Psoas muscle (tissue), 8 donors: ENCODE measurements around the gene CPSF6. TPM values are rescaled to one million over a fixed set of nuclear protein-coding genes. Genes with fewer than 3 reads are reported as not detected.

Experiments
- ATAC-seq, 4 donors: fragments of 200-7000 bp; cut with Tn5 transposase; one replicate each; pipeline ENCODE4 v1.9.1; 2020; ENCODE audit warnings: moderate library complexity in 3 of 4, mild to moderate bottlenecking in 2 of 4
- DNase-seq, 2 donors: peaks; one replicate each; pipeline ENCODE4 v3.0.0-alpha.2; 2020
- H3K27ac ChIP-seq: fragments of 200-600 bp; one replicate; pipeline ENCODE4 v1.8.0; 2022
- H3K27me3 ChIP-seq, 3 donors: fragments of 200-600 bp in 1 of 3; one replicate each; pipeline versions ENCODE4 v1.6.1 to v1.8.0; 2013 to 2022; ENCODE audit warnings: low read length in 2 of 3, mild to moderate bottlenecking in 2 of 3, moderate library complexity in 1 of 3; ENCODE audit not compliant: insufficient read depth in 3 of 3
- H3K36me3 ChIP-seq, 2 donors: fragments of 200-600 bp in 1 of 2; one replicate each; pipeline versions ENCODE4 v1.6.1 to v1.8.0; 2013 to 2022; ENCODE audit warnings: low read depth in 1 of 2, mild to moderate bottlenecking in 1 of 2, moderate library complexity in 1 of 2; ENCODE audit not compliant: insufficient read depth in 1 of 2
- H3K4me1 ChIP-seq: fragments of 200-600 bp; one replicate; pipeline ENCODE4 v1.8.0; 2022
- H3K4me3 ChIP-seq: fragments of 200-600 bp; one replicate; pipeline ENCODE4 v1.8.0; 2022; ENCODE audit warnings: mild to moderate bottlenecking
- H3K9me3 ChIP-seq: fragments of 200-600 bp; one replicate; pipeline ENCODE4 v1.8.0; 2022
- WGBS, 3 donors: extraction: QIAGEN DNeasy Blood & Tissue Kit; methylation state at CpG; one replicate each; pipeline versions ENCODE4 v1.1.6 to v1.1.7; 2013; 5-methylcytosine and 5-hydroxymethylcytosine counted together
- intact Hi-C, 2 donors: fragments of 100-400 bp; cut with DNase I; formaldehyde crosslinking; loops; one replicate each; pipeline versions ENCODE4 v1.11.0 to v1.14.2; 2022
- polyA plus RNA-seq, 3 donors: library from polyadenylated mRNA; stranded (reverse); fragments of 200-250 nt; gene quantifications; one replicate each; pipeline ENCODE4 v1.2.3, GENCODE V29; 2013
- total RNA-seq, 4 donors: library from RNA; stranded (reverse); fragmentation: NEBNext Ultra II Directional in 2 of 4; extraction: Animal tissue kit (Norgen Biotek cat#: 25700) in 2 of 4; gene quantifications; one replicate each; pipeline versions ENCODE4 v1.2.1 to v1.2.4, GENCODE V29; 2021 to 2023
- TF ChIP-seq, protein P1 (sequence below): fragments of 200-600 bp; IDR thresholded peaks from one replicate; pipeline ENCODE4 v1.8.0; 2022; ENCODE audit warnings: antibody characterized with exemption
- donor health status: healthy with polysubstance abuse.
- donor health status: DM: no; HTN: no; CAD: no; lungs with moderate emphysema.
- donor health status: Bipolar disorder and iron deficiency.
- donor health status: healthy.
- donor health status: DM: yes; HTN: yes; CAD: no.
- donor health status: DM: no; HTN: no; CAD: no.
- donor health status: DM: no; HTN: no; CAD: no.
- donor health status: DM: yes; HTN: yes; CAD: no.

CPSF6 gene
- total and polyA plus RNA-seq, 7 donors = 13.0 to 36.6 (median 23.6) TPM

DNA sequence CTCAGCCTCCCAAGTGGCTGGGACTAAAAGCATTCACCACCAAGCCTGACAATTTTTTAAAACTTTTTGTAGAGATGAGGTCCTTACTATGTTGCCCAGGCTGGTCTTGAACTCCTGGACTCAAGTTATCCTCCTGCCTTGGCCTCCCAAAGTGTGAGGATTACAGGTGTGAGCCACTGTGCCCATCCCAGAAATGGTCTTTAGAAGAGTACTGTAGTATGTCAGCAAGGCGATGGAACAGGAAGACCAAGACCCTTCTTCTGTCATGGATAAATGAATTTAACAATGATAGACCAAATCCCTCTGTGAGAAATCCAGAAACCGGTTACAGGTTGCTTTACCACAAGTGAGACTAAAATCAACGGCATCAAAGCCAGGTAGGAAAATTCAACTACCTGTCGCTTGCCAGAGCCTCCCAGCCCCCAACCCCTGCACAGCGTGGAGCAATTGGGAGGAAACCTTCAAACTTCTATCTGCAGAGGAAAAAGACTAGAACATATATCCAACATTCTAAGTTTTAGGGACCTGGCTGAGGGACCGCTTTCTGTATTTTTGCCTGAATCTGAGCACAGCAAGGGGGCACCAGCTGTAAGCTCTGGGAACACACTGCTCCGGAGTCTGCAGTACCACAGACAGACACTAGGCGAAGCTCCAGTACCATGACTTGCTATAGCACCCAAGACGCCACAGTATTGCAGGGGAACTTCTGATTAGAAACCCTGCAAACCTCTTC, 51.3 kb downstream of the CPSF6 start:
- TF ChIP-seq, protein P1, sequence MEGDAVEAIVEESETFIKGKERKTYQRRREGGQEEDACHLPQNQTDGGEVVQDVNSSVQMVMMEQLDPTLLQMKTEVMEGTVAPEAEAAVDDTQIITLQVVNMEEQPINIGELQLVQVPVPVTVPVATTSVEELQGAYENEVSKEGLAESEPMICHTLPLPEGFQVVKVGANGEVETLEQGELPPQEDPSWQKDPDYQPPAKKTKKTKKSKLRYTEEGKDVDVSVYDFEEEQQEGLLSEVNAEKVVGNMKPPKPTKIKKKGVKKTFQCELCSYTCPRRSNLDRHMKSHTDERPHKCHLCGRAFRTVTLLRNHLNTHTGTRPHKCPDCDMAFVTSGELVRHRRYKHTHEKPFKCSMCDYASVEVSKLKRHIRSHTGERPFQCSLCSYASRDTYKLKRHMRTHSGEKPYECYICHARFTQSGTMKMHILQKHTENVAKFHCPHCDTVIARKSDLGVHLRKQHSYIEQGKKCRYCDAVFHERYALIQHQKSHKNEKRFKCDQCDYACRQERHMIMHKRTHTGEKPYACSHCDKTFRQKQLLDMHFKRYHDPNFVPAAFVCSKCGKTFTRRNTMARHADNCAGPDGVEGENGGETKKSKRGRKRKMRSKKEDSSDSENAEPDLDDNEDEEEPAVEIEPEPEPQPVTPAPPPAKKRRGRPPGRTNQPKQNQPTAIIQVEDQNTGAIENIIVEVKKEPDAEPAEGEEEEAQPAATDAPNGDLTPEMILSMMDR = peak; percentile 54
- Histone ChIP-seq H3K27ac (no peak overlapping the region), H3K27me3 (peaks cover 0 to 13% (median 0%) of the 10 kb centered on the region in 3 donors), H3K9me3 (no peaks in the 10 kb centered on the region), H3K4me3 (no peak overlapping the region), H3K4me1 (no peaks in the 10 kb centered on the region), H3K36me3 (no peaks in the 10 kb centered on the region)
- 28 to 37% (median 34%) methylated on average over 9 of the region's 9 CpGs for WGBS, 3 donors
- intact Hi-C loops = no loop called here
- DNase-seq (peak; percentile 34 to 63), ATAC-seq (peak; percentile 57 to 69 (median 66))

DNA sequence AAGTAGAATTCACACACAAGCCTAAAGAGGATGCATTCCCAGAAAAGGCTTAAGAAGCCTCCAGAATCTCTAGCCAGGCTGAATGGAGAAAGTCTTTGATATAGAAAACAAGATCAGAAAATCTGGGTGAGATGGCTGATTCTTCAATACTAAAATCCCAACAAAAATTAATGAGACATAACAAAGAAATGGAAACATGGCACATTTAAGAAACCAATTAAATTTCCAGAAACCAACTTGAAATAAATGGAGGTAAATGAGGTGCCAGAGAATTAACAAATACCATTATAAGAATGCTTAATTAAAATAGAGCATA, 51.9 kb downstream of the CPSF6 start:
- peaks cover 0 to 13% (median 0%) of the 10 kb centered on the region in 3 donors for H3K27me3 ChIP-seq

DNA sequence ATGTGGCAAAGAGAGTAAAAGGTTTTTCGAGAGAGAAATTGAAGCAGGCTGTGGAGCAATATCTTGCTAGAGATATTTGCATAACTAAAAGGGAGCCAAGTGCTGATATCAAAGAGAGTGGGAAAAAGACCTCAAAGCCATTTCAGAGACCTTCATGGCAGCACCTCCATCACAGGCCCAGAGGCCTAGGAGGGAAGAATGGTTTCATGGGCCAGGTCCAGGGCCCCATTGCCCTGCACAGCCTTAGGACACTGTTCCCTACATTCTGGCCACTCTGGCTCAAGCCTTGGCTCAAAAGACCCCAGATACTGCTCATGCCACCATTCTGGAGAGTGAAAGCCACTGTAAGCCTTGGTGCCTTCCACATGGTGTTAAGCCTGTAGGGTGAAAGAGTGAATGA, 58.8 kb downstream of the CPSF6 start:
- no peak overlapping the region for H3K4me3 ChIP-seq
- intact Hi-C loops = no loop called here
- 90 to 94% (median 90%) methylated on average over 1 of the region's 1 CpG for WGBS, 3 donors
- H3K4me1 ChIP-seq = no peaks in the 10 kb centered on the region
- TF ChIP-seq, protein P1 = no peak
- no peaks in the 10 kb centered on the region for H3K36me3 ChIP-seq
- H3K27ac ChIP-seq = no peak overlapping the region
- H3K9me3 ChIP-seq = no peaks in the 10 kb centered on the region
- DNase-seq = no peak
- no peaks in the 10 kb centered on the region for H3K27me3 ChIP-seq
- ATAC-seq = no peak

More for the DNA sequence above, 51.9 kb downstream of the CPSF6 start:
- Histone ChIP-seq H3K27ac (no peak overlapping the region), H3K4me1 (no peaks in the 10 kb centered on the region), H3K9me3 (no peaks in the 10 kb centered on the region), H3K36me3 (no peaks in the 10 kb centered on the region), H3K4me3 (no peak overlapping the region)
- ATAC-seq (no peak), DNase-seq (no peak)
- TF ChIP-seq, protein P1 = no peak
- intact Hi-C loops = no loop called here

DNA sequence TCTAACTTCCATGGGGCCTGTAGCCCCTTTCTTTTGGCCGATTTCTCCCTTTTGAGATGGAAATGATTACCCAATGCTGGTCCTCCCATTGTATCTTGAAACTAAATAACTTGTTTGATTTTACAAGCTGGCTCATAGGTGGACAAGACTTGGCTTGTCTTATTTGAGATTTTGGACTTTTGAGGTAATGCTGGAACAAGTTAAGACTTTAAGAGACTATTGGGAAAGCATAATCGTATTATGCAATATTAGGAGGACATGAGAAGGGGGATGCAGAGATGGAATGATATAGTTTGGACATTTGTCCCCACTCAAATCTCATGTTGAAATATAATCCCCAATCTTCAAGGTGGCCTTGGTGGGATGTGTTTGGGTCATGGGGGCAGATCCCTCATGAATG, 59.6 kb downstream of the CPSF6 start:
- intact Hi-C loops = no loop called here
- H3K27me3 ChIP-seq = no peaks in the 10 kb centered on the region
- 89% methylated on average over 2 of the region's 2 CpGs for WGBS, 3 donors
- no peak for ATAC-seq
- TF ChIP-seq, protein P1 = no peak
- H3K4me1 ChIP-seq = no peaks in the 10 kb centered on the region
- H3K36me3 ChIP-seq = no peaks in the 10 kb centered on the region
- H3K27ac ChIP-seq = no peak overlapping the region
- H3K9me3 ChIP-seq = no peaks in the 10 kb centered on the region
- H3K4me3 ChIP-seq = no peak overlapping the region
- no peak for DNase-seq

DNA sequence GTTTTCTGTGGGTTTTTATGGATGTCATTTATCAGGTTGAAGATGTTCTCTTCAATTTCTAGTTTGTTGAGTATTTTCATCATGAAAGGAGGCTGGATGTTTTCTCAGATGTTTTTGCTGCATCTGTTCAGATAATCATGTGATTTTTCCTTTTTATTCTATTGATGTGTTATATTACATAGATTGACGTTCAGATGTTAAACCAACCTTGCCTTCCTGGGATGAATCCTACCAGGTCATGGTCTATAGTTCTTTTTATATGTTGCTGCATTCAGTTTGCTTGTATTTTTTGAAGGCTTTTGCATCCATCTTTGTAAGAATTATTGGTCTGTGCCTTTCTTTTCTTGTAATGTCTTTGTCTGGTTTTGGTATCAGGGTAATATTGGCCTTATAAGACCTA, 64.9 kb downstream of the CPSF6 start:
- Histone ChIP-seq H3K36me3 (no peaks in the 10 kb centered on the region), H3K27me3 (no peaks in the 10 kb centered on the region), H3K27ac (no peak overlapping the region), H3K9me3 (peaks cover 13% of the 10 kb centered on the region), H3K4me3 (no peak overlapping the region), H3K4me1 (no peaks in the 10 kb centered on the region)
- DNase-seq = no peak
- WGBS, 3 donors = 93 to 95% (median 93%) methylated on average over 1 of the region's 1 CpG
- no peak for ATAC-seq
- intact Hi-C loops = no loop called here
- TF ChIP-seq, protein P1 = no peak
